Stimulated activated naive CD8-positive, alpha-beta T cell treated with anti-CD3 and anti-CD28 coated beads, Interleukin-15, Interleukin-2, amounts not matched to agents 100 ng/mL and 50 ng/mL, for 24 hours (primary cell): Measurements from ENCODE around the gene CC2D1A.

Source experiments
- H3K27ac Mint-ChIP-seq: one replicate; pipeline ENCODE4 v1.8.0; 2021; ENCODE audit warnings: mild to moderate bottlenecking, mixed read lengths
- H3K27me3 Mint-ChIP-seq: one replicate; pipeline ENCODE4 v1.8.0; 2021; ENCODE audit warnings: mixed read lengths
- H3K36me3 Mint-ChIP-seq: one replicate; pipeline ENCODE4 v1.8.0; 2021; ENCODE audit warnings: low read depth, mixed read lengths
- H3K4me1 Mint-ChIP-seq: one replicate; pipeline ENCODE4 v1.8.0; 2021; ENCODE audit warnings: low read depth, mixed read lengths
- H3K4me3 Mint-ChIP-seq: one replicate; pipeline ENCODE4 v1.8.0; 2021; ENCODE audit warnings: mild to moderate bottlenecking, mixed read lengths
- H3K9me3 Mint-ChIP-seq: one replicate; pipeline ENCODE4 v1.8.0; 2021; ENCODE audit warnings: mixed read lengths

The CC2D1A gene

GRCh38 chr19:13905634-13906520 lies at the start of gene CC2D1A, which contains the start of gene BRME1:
TSS of gene CC2D1A (plus strand) at chr19:13906201. CDS start at chr19:13906442, 241 bp downstream.
TSS of gene BRME1 (minus strand) at chr19:13906117. CDS start at chr19:13904892, 1,225 bp downstream.
- peaks cover 20% of the 10 kb centered on the region for H3K4me1 Mint-ChIP-seq
- peak within 1 kb of the TSS; percentile 90 for H3K27ac Mint-ChIP-seq
- H3K9me3 Mint-ChIP-seq = no peaks in the 10 kb centered on the region
- no peaks in the 10 kb centered on the region for H3K27me3 Mint-ChIP-seq
- H3K36me3 Mint-ChIP-seq = peaks cover 9% of the 10 kb centered on the region
- peak within 1 kb of the TSS; percentile 85 for H3K4me3 Mint-ChIP-seq

- Mint-ChIP-seq H3K27ac (no peak overlapping the region), H3K4me1 (peaks cover 22% of the 10 kb centered on the region), H3K4me3 (no peak overlapping the region), H3K36me3 (no peaks in the 10 kb centered on the region), H3K9me3 (no peaks in the 10 kb centered on the region), H3K27me3 (no peaks in the 10 kb centered on the region)
These were observed 49.5 kb upstream of the CC2D1A start for GRCh38 chr19:13856497-13856896.

GRCh38 chr19:13859361-13859880 lies 46.6 kb upstream of the CC2D1A start:
- peak overlapping the region; percentile 21 for H3K4me3 Mint-ChIP-seq
- no peaks in the 10 kb centered on the region for H3K36me3 Mint-ChIP-seq
- peaks cover 34% of the 10 kb centered on the region for H3K4me1 Mint-ChIP-seq
- no peaks in the 10 kb centered on the region for H3K9me3 Mint-ChIP-seq
- H3K27ac Mint-ChIP-seq = peak overlapping the region; percentile 62
- peaks cover 6% of the 10 kb centered on the region for H3K27me3 Mint-ChIP-seq

- H3K4me3 Mint-ChIP-seq = peak overlapping the region; percentile 97
- H3K27ac Mint-ChIP-seq = peak overlapping the region; percentile 98
- peaks cover 38% of the 10 kb centered on the region for H3K4me1 Mint-ChIP-seq
- no peaks in the 10 kb centered on the region for H3K36me3 Mint-ChIP-seq
- H3K9me3 Mint-ChIP-seq = no peaks in the 10 kb centered on the region
- peaks cover 9% of the 10 kb centered on the region for H3K27me3 Mint-ChIP-seq
These were observed 45.2 kb upstream of the CC2D1A start for GRCh38 chr19:13860679-13861391.

GRCh38 chr19:13861392-13861713 lies 44.6 kb upstream of the CC2D1A start:
- H3K4me1 Mint-ChIP-seq = peaks cover 41% of the 10 kb centered on the region
- H3K27ac Mint-ChIP-seq = peak overlapping the region; percentile 98
- H3K9me3 Mint-ChIP-seq = no peaks in the 10 kb centered on the region

GRCh38 chr19:13861714-13862531 lies 44.1 kb upstream of the CC2D1A start:
- Mint-ChIP-seq H3K36me3 (no peaks in the 10 kb centered on the region), H3K4me1 (peaks cover 46% of the 10 kb centered on the region)

More at GRCh38 chr19:13861392-13861713, 44.6 kb upstream of the CC2D1A start:
- peak overlapping the region; percentile 97 for H3K4me3 Mint-ChIP-seq
- H3K27me3 Mint-ChIP-seq = peaks cover 12% of the 10 kb centered on the region
- H3K36me3 Mint-ChIP-seq = no peaks in the 10 kb centered on the region

GRCh38 chr19:13864046-13864666 lies 41.8 kb upstream of the CC2D1A start:
- Mint-ChIP-seq H3K36me3 (no peaks in the 10 kb centered on the region), H3K27ac (peak overlapping the region; percentile 33), H3K9me3 (no peaks in the 10 kb centered on the region), H3K4me3 (peak overlapping the region; percentile 72), H3K4me1 (peaks cover 55% of the 10 kb centered on the region), H3K27me3 (peaks cover 25% of the 10 kb centered on the region)

More at GRCh38 chr19:13861714-13862531, 44.1 kb upstream of the CC2D1A start:
- H3K27ac Mint-ChIP-seq = peak overlapping the region; percentile 98
- peaks cover 16% of the 10 kb centered on the region for H3K27me3 Mint-ChIP-seq
- H3K4me3 Mint-ChIP-seq = peak overlapping the region; percentile 97
- no peaks in the 10 kb centered on the region for H3K9me3 Mint-ChIP-seq

GRCh38 chr19:13864667-13865570 lies 41.1 kb upstream of the CC2D1A start:
- Mint-ChIP-seq H3K27ac (peak overlapping the region; percentile 33), H3K4me3 (peak overlapping the region; percentile 72), H3K9me3 (no peaks in the 10 kb centered on the region), H3K27me3 (peaks cover 25% of the 10 kb centered on the region), H3K4me1 (peaks cover 47% of the 10 kb centered on the region), H3K36me3 (no peaks in the 10 kb centered on the region)

- peaks cover 42% of the 10 kb centered on the region for H3K4me1 Mint-ChIP-seq
- no peak overlapping the region for H3K27ac Mint-ChIP-seq
- H3K9me3 Mint-ChIP-seq = no peaks in the 10 kb centered on the region
- H3K36me3 Mint-ChIP-seq = no peaks in the 10 kb centered on the region
- H3K4me3 Mint-ChIP-seq = peak overlapping the region; percentile 80
- H3K27me3 Mint-ChIP-seq = peaks cover 25% of the 10 kb centered on the region
These were observed 40.2 kb upstream of the CC2D1A start for GRCh38 chr19:13865571-13866462.

GRCh38 chr19:13866463-13867046 lies 39.4 kb upstream of the CC2D1A start:
- Mint-ChIP-seq H3K36me3 (no peaks in the 10 kb centered on the region), H3K4me1 (peaks cover 35% of the 10 kb centered on the region), H3K27me3 (peaks cover 25% of the 10 kb centered on the region), H3K9me3 (no peaks in the 10 kb centered on the region), H3K4me3 (peak overlapping the region; percentile 80), H3K27ac (peak overlapping the region; percentile 36)

- H3K36me3 Mint-ChIP-seq = no peaks in the 10 kb centered on the region
- no peaks in the 10 kb centered on the region for H3K9me3 Mint-ChIP-seq
- H3K4me3 Mint-ChIP-seq = no peak overlapping the region
- H3K27me3 Mint-ChIP-seq = peaks cover 25% of the 10 kb centered on the region
- H3K27ac Mint-ChIP-seq = no peak overlapping the region
- H3K4me1 Mint-ChIP-seq = peaks cover 36% of the 10 kb centered on the region
These were observed 37.3 kb upstream of the CC2D1A start for GRCh38 chr19:13868663-13869062.

- Mint-ChIP-seq H3K4me3 (no peak overlapping the region), H3K9me3 (no peaks in the 10 kb centered on the region), H3K36me3 (no peaks in the 10 kb centered on the region), H3K4me1 (peaks cover 30% of the 10 kb centered on the region), H3K27me3 (peaks cover 22% of the 10 kb centered on the region), H3K27ac (no peak overlapping the region)
These were observed 36.7 kb upstream of the CC2D1A start for GRCh38 chr19:13869281-13869680.
